K562 (cell line): ENCODE measurements around the gene LIMS2. TPM values are rescaled to one million over a fixed set of nuclear protein-coding genes. Genes with fewer than 3 reads are reported as not detected.

Experiments used
- ARNT ChIP-seq, 2 experiments: fragments of 450-650 bp; IDR thresholded peaks; 2 replicates each; pipeline ENCODE4 v1.6.1; 2016; ENCODE audit warnings: mild to moderate bottlenecking in 1 of 2
- C11orf30 ChIP-seq: fragments of 450-650 bp; IDR thresholded peaks from 2 replicates; pipeline ENCODE4 v1.6.1; 2016; ENCODE audit warnings: low read depth, mild to moderate bottlenecking
- CTCF ChIP-seq, 3 experiments: IDR thresholded peaks in 2 of 3; conservative IDR thresholded peaks in 1 of 3; 2 replicates each; pipeline ENCODE4 v1.5.1; 2011 to 2012; ENCODE audit warnings: low read length in 3 of 3, mild to moderate bottlenecking in 3 of 3, control low read depth in 2 of 3, improper control_type of control experiment in 1 of 3, inconsistent platforms in 1 of 3, low read depth in 1 of 3, mixed read lengths in 1 of 3, moderate library complexity in 1 of 3; ENCODE audit not compliant: insufficient read depth in 2 of 3
- HBP1 ChIP-seq: fragments of 450-650 bp; formaldehyde crosslinking; IDR thresholded peaks from 2 replicates; pipeline ENCODE4 v1.4.0; 2022; ENCODE audit warnings: missing genetic modification characterization
- HSF4 ChIP-seq: fragments of 250-450 bp; sonication (Bioruptor Pico); IDR thresholded peaks from 2 replicates; pipeline ENCODE4 v2.1.2; 2022; ENCODE audit warnings: mild to moderate bottlenecking, moderate library complexity, borderline replicate concordance
- MCM7 ChIP-seq, 2 experiments: fragments of 450-650 bp; IDR thresholded peaks; 2 replicates each; pipeline ENCODE4 v1.6.1; 2016 to 2018
- NCOR1 ChIP-seq: fragments of 450-650 bp; IDR thresholded peaks from 2 replicates; pipeline ENCODE4 v1.6.1; 2016; ENCODE audit warnings: mild to moderate bottlenecking, moderate library complexity
- NONO ChIP-seq, 2 experiments: fragments of 200-400 bp in 1 of 2; fragments of 450-650 bp in 1 of 2; formaldehyde crosslinking in 1 of 2; IDR thresholded peaks; 2 replicates each; pipeline ENCODE4 v1.6.1; 2017; ENCODE audit warnings: low read depth in 2 of 2, mild to moderate bottlenecking in 2 of 2, moderate library complexity in 2 of 2, low read length in 1 of 2
- POLR2G ChIP-seq: fragments of 200-400 bp; formaldehyde crosslinking; IDR thresholded peaks from 2 replicates; pipeline ENCODE4 v1.6.1; 2017; ENCODE audit warnings: low read depth, mild to moderate bottlenecking, antibody characterized with exemption, low read length, moderate library complexity
- RBBP5 ChIP-seq: fragments of 200-600 bp; sonication (generic); IDR thresholded peaks from 2 replicates; pipeline ENCODE4 v1.6.1; 2012; ENCODE audit warnings: borderline replicate concordance, mild to moderate bottlenecking, low read length, control low read depth, inconsistent platforms; ENCODE audit not compliant: insufficient read depth, poor library complexity, severe bottlenecking
- SREBF2 ChIP-seq: sonication (generic); formaldehyde crosslinking; IDR thresholded peaks from 2 replicates; pipeline ENCODE4 v1.4.0; 2020; ENCODE audit warnings: mild to moderate bottlenecking, missing genetic modification reagents
- ZNF766 ChIP-seq: fragments of 200-800 bp; sonication (Bioruptor generic); conservative IDR thresholded peaks from 2 replicates; pipeline ENCODE4 v1.6.1; 2016; ENCODE audit warnings: missing genetic modification characterization, missing compliant biosample characterization
- polyA plus RNA-seq, 8 experiments: library from polyadenylated mRNA; depleted of rRNA in 4 of 8; stranded (reverse) in 5 of 8; unstranded in 3 of 8; fragments of >200 nt; fragmentation: Nextera tagmentation in 2 of 8; fragmentation: Illumina TruSeq in 1 of 8; extraction: Ambion mirVana in 2 of 8; extraction: Trizol in 1 of 8; gene quantifications; 2 replicates each; pipeline versions ENCODE4 v1.2.1 to v1.2.3, GENCODE V29; 2011 to 2014; ENCODE audit warnings: inconsistent platforms in 1 of 8, missing spikeins in 1 of 8
- total RNA-seq, 7 experiments: library from RNA; depleted of rRNA in 6 of 7; stranded (reverse); fragments of >200 nt in 6 of 7; fragmentation: Illumina TruSeq in 2 of 7; extraction: Trizol in 2 of 7; gene quantifications; 2 replicates each; pipeline versions ENCODE4 v1.2.1 to v1.2.3, GENCODE V29; 2011 to 2021; ENCODE audit warnings: low replicate concordance in 1 of 7
- TF ChIP-seq, protein P1 (sequence below), 2 experiments: fragments of 450-650 bp; formaldehyde crosslinking in 1 of 2; IDR thresholded peaks; 2 replicates each; pipeline versions ENCODE4 v1.4.0 to v1.6.1; 2014 to 2020; ENCODE audit warnings: mild to moderate bottlenecking in 2 of 2, borderline replicate concordance in 1 of 2, low read depth in 1 of 2
- TF ChIP-seq, protein P2 (sequence below): fragments of 450-650 bp; formaldehyde crosslinking; IDR thresholded peaks from 2 replicates; pipeline ENCODE4 v1.4.0; 2020; ENCODE audit warnings: mild to moderate bottlenecking, moderate library complexity

The LIMS2 gene
- total and polyA plus RNA-seq, 9 of the 15 experiments (the other 6 are each of a cell fraction or from before 2014, with no cell fraction given), result 0.04 to 0.22 TPM; not detected in 7

DNA sequence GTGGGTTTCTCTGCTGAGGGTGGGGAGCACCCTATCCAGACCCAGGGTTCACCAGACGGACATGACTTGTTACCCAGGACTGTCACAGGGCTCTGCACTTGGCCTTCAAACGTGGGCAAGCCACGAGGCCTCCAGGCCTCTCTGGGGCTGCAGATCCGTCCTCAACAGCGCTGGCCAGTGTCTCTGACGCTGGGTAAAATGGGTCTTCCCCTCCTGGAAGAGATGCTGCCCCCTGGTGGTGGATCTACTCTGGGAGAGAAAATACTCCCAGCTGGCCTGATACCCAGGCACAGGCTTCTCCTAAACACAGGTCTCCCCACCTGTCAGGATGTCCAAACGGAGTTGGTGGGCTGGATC is 25.7 kb downstream of the LIMS2 start (continued):
- TF ChIP-seq, protein P1, sequence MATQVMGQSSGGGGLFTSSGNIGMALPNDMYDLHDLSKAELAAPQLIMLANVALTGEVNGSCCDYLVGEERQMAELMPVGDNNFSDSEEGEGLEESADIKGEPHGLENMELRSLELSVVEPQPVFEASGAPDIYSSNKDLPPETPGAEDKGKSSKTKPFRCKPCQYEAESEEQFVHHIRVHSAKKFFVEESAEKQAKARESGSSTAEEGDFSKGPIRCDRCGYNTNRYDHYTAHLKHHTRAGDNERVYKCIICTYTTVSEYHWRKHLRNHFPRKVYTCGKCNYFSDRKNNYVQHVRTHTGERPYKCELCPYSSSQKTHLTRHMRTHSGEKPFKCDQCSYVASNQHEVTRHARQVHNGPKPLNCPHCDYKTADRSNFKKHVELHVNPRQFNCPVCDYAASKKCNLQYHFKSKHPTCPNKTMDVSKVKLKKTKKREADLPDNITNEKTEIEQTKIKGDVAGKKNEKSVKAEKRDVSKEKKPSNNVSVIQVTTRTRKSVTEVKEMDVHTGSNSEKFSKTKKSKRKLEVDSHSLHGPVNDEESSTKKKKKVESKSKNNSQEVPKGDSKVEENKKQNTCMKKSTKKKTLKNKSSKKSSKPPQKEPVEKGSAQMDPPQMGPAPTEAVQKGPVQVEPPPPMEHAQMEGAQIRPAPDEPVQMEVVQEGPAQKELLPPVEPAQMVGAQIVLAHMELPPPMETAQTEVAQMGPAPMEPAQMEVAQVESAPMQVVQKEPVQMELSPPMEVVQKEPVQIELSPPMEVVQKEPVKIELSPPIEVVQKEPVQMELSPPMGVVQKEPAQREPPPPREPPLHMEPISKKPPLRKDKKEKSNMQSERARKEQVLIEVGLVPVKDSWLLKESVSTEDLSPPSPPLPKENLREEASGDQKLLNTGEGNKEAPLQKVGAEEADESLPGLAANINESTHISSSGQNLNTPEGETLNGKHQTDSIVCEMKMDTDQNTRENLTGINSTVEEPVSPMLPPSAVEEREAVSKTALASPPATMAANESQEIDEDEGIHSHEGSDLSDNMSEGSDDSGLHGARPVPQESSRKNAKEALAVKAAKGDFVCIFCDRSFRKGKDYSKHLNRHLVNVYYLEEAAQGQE (IDR thresholded peaks at IDR 0.05; ENCODE audit: borderline replicate concordance), result peak; percentile 71
- TF ChIP-seq, protein P1 (CRISPR knock-in tag; IDR thresholded peaks at IDR 0.05; ENCODE audit: low read depth), result no peak
- TF ChIP-seq ZNF766 (CRISPR knock-in tag), result no peak
- TF ChIP-seq NONO (IDR thresholded peaks at IDR 0.05; ENCODE audit: low read depth in 2 of 2, low read length in 1 of 2), result no peak
- TF ChIP-seq NCOR1, result no peak
- TF ChIP-seq ARNT (IDR thresholded peaks at IDR 0.05), result no peak
- TF ChIP-seq RBBP5, result no peak
- no peak for TF ChIP-seq C11orf30
- TF ChIP-seq HBP1 (CRISPR knock-in tag), result no peak
- TF ChIP-seq, protein P2, sequence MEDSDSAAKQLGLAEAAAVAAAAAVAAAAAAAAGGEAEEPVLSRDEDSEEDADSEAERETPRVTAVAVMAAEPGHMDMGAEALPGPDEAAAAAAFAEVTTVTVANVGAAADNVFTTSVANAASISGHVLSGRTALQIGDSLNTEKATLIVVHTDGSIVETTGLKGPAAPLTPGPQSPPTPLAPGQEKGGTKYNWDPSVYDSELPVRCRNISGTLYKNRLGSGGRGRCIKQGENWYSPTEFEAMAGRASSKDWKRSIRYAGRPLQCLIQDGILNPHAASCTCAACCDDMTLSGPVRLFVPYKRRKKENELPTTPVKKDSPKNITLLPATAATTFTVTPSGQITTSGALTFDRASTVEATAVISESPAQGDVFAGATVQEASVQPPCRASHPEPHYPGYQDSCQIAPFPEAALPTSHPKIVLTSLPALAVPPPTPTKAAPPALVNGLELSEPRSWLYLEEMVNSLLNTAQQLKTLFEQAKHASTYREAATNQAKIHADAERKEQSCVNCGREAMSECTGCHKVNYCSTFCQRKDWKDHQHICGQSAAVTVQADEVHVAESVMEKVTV (CRISPR knock-in tag), result peak; percentile 63
- no peak for TF ChIP-seq POLR2G
- no peak for TF ChIP-seq HSF4 (CRISPR knock-in tag)
- no peak for TF ChIP-seq MCM7 (IDR thresholded peaks at IDR 0.05)
- TF ChIP-seq CTCF (IDR thresholded peaks at IDR 0.05 in 2 of 3, conservative IDR thresholded peaks at IDR 0.05 in 1 of 3; ENCODE audit: insufficient read depth in 2 of 3, low read depth in 1 of 3, low read length in 3 of 3), result peak; percentile 84 to 89 (median 89)
- TF ChIP-seq SREBF2 (CRISPR knock-in tag), result no peak
